T-helper 1 cell treated with Interleukin-12 subunit alpha and Interleukin-12 subunit beta and Interleukin-4 antibody, amounts not matched to agents 30 μg/mL and 1 μg/mL, for 36 hours (primary cell): ENCODE data around the gene PCCA.

Source experiments
- H3K27ac Mint-ChIP-seq: one replicate; pipeline ENCODE4 v1.8.0; 2021; ENCODE audit warnings: mild to moderate bottlenecking, mixed read lengths
- H3K27me3 Mint-ChIP-seq: one replicate; pipeline ENCODE4 v1.8.0; 2021; ENCODE audit warnings: low read depth, mixed read lengths
- H3K36me3 Mint-ChIP-seq: one replicate; pipeline ENCODE4 v1.8.0; 2021; ENCODE audit warnings: low read depth, mixed read lengths
- H3K4me1 Mint-ChIP-seq: one replicate; pipeline ENCODE4 v1.8.0; 2021; ENCODE audit warnings: low read depth, mixed read lengths
- H3K4me3 Mint-ChIP-seq: one replicate; pipeline ENCODE4 v1.8.0; 2021; ENCODE audit warnings: mild to moderate bottlenecking, moderate library complexity, mixed read lengths
- H3K9me3 Mint-ChIP-seq: one replicate; pipeline ENCODE4 v1.8.0; 2021; ENCODE audit warnings: mixed read lengths

PCCA gene

DNA sequence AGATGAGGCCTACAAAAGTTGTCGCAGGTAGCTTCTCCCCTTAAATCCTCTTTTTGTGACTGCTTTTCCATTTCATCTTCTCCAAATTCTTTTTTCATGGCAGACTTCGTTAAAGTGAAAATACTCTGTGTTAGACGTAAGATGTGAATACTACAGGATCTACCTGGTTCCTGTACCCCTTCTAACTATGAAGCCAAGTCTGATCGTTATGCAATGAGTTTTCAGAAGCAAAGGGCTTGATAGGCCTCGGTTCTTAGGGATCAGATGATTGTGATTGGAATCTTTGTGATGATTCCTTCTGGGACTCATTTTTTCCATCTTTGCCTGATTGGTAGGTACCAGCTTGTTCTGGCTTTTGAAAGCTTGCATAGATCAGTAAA, 86.9 kb downstream of the PCCA start:
- no peak overlapping the region for H3K27ac Mint-ChIP-seq
- H3K4me1 Mint-ChIP-seq, result no peaks in the 10 kb centered on the region
- H3K9me3 Mint-ChIP-seq, result peaks cover 3% of the 10 kb centered on the region
- H3K27me3 Mint-ChIP-seq, result no peaks in the 10 kb centered on the region
- H3K36me3 Mint-ChIP-seq, result peaks cover 2% of the 10 kb centered on the region
- no peak overlapping the region for H3K4me3 Mint-ChIP-seq

DNA sequence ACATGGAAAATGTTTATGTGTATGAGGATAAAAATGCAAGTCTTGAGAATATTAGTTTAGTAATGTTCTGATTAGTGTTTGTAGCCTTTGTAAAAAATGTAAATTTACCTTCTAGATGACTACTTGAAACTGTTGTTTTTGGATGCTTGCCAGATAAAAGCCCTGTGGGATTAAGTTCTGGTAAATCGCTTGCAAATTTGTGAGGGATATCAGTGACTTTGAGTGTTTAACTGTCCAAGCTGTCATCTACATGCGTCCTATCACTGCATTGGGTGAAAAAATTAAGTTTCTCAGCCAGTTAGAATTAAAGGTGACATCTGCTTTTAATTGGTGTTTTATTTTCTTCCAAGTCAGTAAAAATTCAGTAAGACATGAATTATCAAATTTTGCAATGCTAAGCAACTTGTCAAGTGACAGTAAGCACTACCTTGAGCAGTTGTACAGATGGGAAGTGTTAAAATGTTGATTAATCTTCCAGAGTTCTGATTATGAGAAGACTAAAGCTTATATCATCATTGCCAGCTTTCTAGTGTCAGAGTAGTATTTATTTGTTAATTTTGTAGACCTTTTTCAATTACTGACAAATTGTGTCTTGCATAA, 88.0 kb downstream of the PCCA start:
- Mint-ChIP-seq H3K36me3 (peaks cover 2% of the 10 kb centered on the region), H3K27ac (no peak overlapping the region), H3K9me3 (peaks cover 3% of the 10 kb centered on the region), H3K4me3 (no peak overlapping the region), H3K4me1 (no peaks in the 10 kb centered on the region), H3K27me3 (no peaks in the 10 kb centered on the region)

- H3K27me3 Mint-ChIP-seq, result no peaks in the 10 kb centered on the region
- H3K36me3 Mint-ChIP-seq, result peaks cover 1% of the 10 kb centered on the region
- H3K9me3 Mint-ChIP-seq, result no peaks in the 10 kb centered on the region
- no peak overlapping the region for H3K4me3 Mint-ChIP-seq
- H3K4me1 Mint-ChIP-seq, result peaks cover 8% of the 10 kb centered on the region
- H3K27ac Mint-ChIP-seq, result no peak overlapping the region
Measured at GRCh38 chr13:100178309-100178708, 89.4 kb downstream of the PCCA start.

GRCh38 chr13:100179276-100179675, 90.4 kb downstream of the PCCA start:
- Mint-ChIP-seq H3K4me1 (peaks cover 13% of the 10 kb centered on the region), H3K27ac (no peak overlapping the region), H3K9me3 (no peaks in the 10 kb centered on the region), H3K36me3 (no peaks in the 10 kb centered on the region), H3K4me3 (no peak overlapping the region), H3K27me3 (no peaks in the 10 kb centered on the region)

GRCh38 chr13:100182900-100183490, 94.1 kb downstream of the PCCA start:
- no peak overlapping the region for H3K4me3 Mint-ChIP-seq
- H3K27me3 Mint-ChIP-seq, result no peaks in the 10 kb centered on the region
- H3K4me1 Mint-ChIP-seq, result peaks cover 16% of the 10 kb centered on the region
- H3K9me3 Mint-ChIP-seq, result no peaks in the 10 kb centered on the region
- no peaks in the 10 kb centered on the region for H3K36me3 Mint-ChIP-seq
- no peak overlapping the region for H3K27ac Mint-ChIP-seq

- Mint-ChIP-seq H3K9me3 (no peaks in the 10 kb centered on the region), H3K27me3 (no peaks in the 10 kb centered on the region), H3K4me3 (no peak overlapping the region), H3K27ac (no peak overlapping the region), H3K36me3 (no peaks in the 10 kb centered on the region), H3K4me1 (peaks cover 16% of the 10 kb centered on the region)
Measured at GRCh38 chr13:100184095-100184494, 95.2 kb downstream of the PCCA start.

GRCh38 chr13:100195568-100195967, 106.7 kb downstream of the PCCA start:
- Mint-ChIP-seq H3K36me3 (no peaks in the 10 kb centered on the region), H3K4me3 (no peak overlapping the region), H3K4me1 (peaks cover 1% of the 10 kb centered on the region), H3K27ac (no peak overlapping the region), H3K27me3 (no peaks in the 10 kb centered on the region), H3K9me3 (no peaks in the 10 kb centered on the region)

GRCh38 chr13:100196375-100196774, 107.5 kb downstream of the PCCA start:
- H3K4me3 Mint-ChIP-seq, result no peak overlapping the region
- H3K27me3 Mint-ChIP-seq, result no peaks in the 10 kb centered on the region
- H3K27ac Mint-ChIP-seq, result no peak overlapping the region
- peaks cover 1% of the 10 kb centered on the region for H3K4me1 Mint-ChIP-seq
- H3K36me3 Mint-ChIP-seq, result no peaks in the 10 kb centered on the region
- H3K9me3 Mint-ChIP-seq, result no peaks in the 10 kb centered on the region

GRCh38 chr13:100197116-100197515, 108.2 kb downstream of the PCCA start:
- Mint-ChIP-seq H3K27ac (no peak overlapping the region), H3K27me3 (no peaks in the 10 kb centered on the region), H3K36me3 (no peaks in the 10 kb centered on the region), H3K4me1 (peaks cover 1% of the 10 kb centered on the region), H3K4me3 (no peak overlapping the region), H3K9me3 (no peaks in the 10 kb centered on the region)

DNA sequence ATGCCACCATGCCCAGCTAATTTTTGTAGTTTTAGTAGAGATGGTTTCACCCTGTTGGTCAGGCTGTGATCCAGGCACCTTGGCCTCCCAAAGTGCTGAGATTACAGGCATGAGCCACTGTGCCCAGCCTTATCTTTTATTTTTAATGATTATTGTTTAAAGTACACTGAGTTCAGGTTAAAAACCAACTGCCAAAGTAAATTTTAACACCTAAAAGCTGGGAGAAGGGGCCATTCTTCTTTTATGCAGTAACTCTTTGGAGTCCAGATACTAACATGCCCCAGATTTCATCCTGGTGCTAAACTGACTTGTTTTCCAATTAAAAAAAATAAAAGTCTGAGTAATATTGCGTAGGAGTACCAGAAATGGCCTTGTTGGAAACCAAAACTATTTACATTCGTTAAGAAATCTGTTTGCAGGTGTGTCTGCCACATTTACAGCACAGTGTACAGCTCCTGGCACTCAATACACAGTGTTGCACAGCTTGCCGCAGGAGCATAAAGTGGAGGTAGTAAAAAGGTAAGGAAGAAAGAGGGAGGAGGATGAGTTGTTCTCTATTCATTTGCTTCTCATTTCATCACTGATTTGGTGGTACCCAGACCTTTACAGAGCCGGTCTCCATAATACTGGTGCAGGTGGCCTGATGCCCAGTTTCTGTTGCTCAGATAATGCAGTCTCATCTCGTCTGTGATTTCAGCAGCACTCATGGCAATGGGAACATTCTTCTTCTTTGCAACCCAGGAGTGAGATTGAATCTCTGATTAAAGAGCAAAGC, 108.9 kb downstream of the PCCA start:
- H3K36me3 Mint-ChIP-seq, result no peaks in the 10 kb centered on the region
- peaks cover 5% of the 10 kb centered on the region for H3K9me3 Mint-ChIP-seq
- H3K4me1 Mint-ChIP-seq, result peaks cover 1% of the 10 kb centered on the region
- no peaks in the 10 kb centered on the region for H3K27me3 Mint-ChIP-seq
- no peak overlapping the region for H3K4me3 Mint-ChIP-seq
- H3K27ac Mint-ChIP-seq, result no peak overlapping the region

- Mint-ChIP-seq H3K4me3 (peak overlapping the region; percentile 12), H3K4me1 (peaks cover 24% of the 10 kb centered on the region), H3K9me3 (peaks cover 6% of the 10 kb centered on the region), H3K36me3 (no peaks in the 10 kb centered on the region), H3K27me3 (no peaks in the 10 kb centered on the region), H3K27ac (peak overlapping the region; percentile 41)
Measured at GRCh38 chr13:100203696-100204367, 114.9 kb downstream of the PCCA start.

- Mint-ChIP-seq H3K9me3 (peaks cover 2% of the 10 kb centered on the region), H3K4me1 (peaks cover 24% of the 10 kb centered on the region), H3K27me3 (no peaks in the 10 kb centered on the region), H3K36me3 (peaks cover 13% of the 10 kb centered on the region), H3K27ac (no peak overlapping the region), H3K4me3 (no peak overlapping the region)
Measured at GRCh38 chr13:100208002-100208401, 119.1 kb downstream of the PCCA start.

DNA sequence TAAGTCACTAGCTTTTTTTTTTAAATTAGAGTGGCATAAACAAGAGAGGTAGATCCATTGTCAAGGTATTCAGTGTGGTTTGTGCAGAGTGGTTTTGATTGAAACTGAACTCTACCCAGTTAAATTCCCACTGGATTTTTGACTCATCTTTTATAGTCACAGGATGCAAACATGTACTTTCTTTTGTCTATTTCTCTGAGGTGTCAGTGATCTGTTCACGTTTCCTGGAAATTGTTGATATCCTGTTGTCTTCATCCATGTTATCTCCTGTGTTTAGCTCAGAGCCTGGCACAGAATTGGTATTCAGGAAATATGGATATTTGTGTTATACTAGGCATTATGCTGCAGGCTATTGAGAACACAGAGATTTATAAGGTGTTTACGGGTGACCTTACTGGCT, 119.7 kb downstream of the PCCA start:
- no peak overlapping the region for H3K4me3 Mint-ChIP-seq
- peaks cover 19% of the 10 kb centered on the region for H3K4me1 Mint-ChIP-seq
- peaks cover 13% of the 10 kb centered on the region for H3K36me3 Mint-ChIP-seq
- peaks cover 6% of the 10 kb centered on the region for H3K9me3 Mint-ChIP-seq
- no peaks in the 10 kb centered on the region for H3K27me3 Mint-ChIP-seq
- H3K27ac Mint-ChIP-seq, result no peak overlapping the region

- H3K36me3 Mint-ChIP-seq, result peaks cover 15% of the 10 kb centered on the region
- no peak overlapping the region for H3K27ac Mint-ChIP-seq
- H3K27me3 Mint-ChIP-seq, result no peaks in the 10 kb centered on the region
- peaks cover 6% of the 10 kb centered on the region for H3K9me3 Mint-ChIP-seq
- no peak overlapping the region for H3K4me3 Mint-ChIP-seq
- H3K4me1 Mint-ChIP-seq, result peaks cover 8% of the 10 kb centered on the region
Measured at GRCh38 chr13:100209857-100210825, 121.2 kb downstream of the PCCA start.
